ENCODE results near the gene CCDC27. TPM values are rescaled to one million over a fixed set of nuclear protein-coding genes. Genes with fewer than 3 reads are reported as not detected.

The CCDC27 gene
- total and polyA plus RNA-seq, 2 donors (not counting 1 experiment from before 2014, with no cell fraction given), result not detected

GRCh38 chr1:3761296-3762010 lies 9.2 kb downstream of the CCDC27 start:
- Histone ChIP-seq H3K4me3 (ENCODE audit: control extremely low read depth in 1 of 5, extremely low read depth in 1 of 5, insufficient read depth in 1 of 5, low read depth in 2 of 5, low read length in 4 of 5) (no peak overlapping the region), H3K36me3 (replicated peaks in 1 of 2; ENCODE audit: control extremely low read depth in 1 of 2, control insufficient read depth in 1 of 2, extremely low read depth in 1 of 2, insufficient read depth in 2 of 2, low read length in 1 of 2) (no peaks in the 10 kb centered on the region), H3K4me1 (ENCODE audit: control insufficient read depth in 2 of 2, insufficient read depth in 2 of 2, low read length in 2 of 2) (no peaks in the 10 kb centered on the region), H3K9me3 (ENCODE audit: control extremely low read depth in 1 of 3, control insufficient read depth in 2 of 3, insufficient read depth in 1 of 3, low read length in 2 of 3) (peaks cover 0 to 12% (median 0%) of the 10 kb centered on the region in 3 donors), H3K27ac (ENCODE audit: low read length in 2 of 2) (no peak overlapping the region), H2AFZ (ENCODE audit: insufficient read depth, low read depth, low read length, poor library complexity, severe bottlenecking) (no peak overlapping the region), H4K20me1 (ENCODE audit: control insufficient read depth, insufficient read depth, low read length, poor library complexity, severe bottlenecking) (no peaks in the 10 kb centered on the region), H3K27me3 (replicated peaks in 1 of 4; ENCODE audit: control extremely low read depth in 1 of 4, control insufficient read depth in 3 of 4, insufficient read depth in 4 of 4, low read length in 3 of 4) (peaks cover 0 to 11% (median 0%) of the 10 kb centered on the region in 4 experiments), H3K9ac (ENCODE audit: low read length) (no peak overlapping the region), H3K4me2 (replicated peaks; ENCODE audit: low read depth, low read length, poor library complexity, severe bottlenecking) (no peak overlapping the region), H3K79me2 (ENCODE audit: control insufficient read depth, insufficient read depth, low read length) (no peaks in the 10 kb centered on the region)
- no peaks in the 10 kb centered on the region for H3K4me1 Mint-ChIP-seq
- no peaks in the 10 kb centered on the region for H3K9me3 Mint-ChIP-seq (ENCODE audit: insufficient read depth)
- ChIA-PET POLR2A (interaction anchor here (0.6 kb wide), 1 partner anchor 1645 kb away, joined by 6 read pairs; no protein-coding TSS in a partner anchor), CTCF (no interaction called here)
- H3K27me3 Mint-ChIP-seq, result peaks cover 46% of the 10 kb centered on the region
- WGBS (ENCODE audit: insufficient coverage), result 88% methylated on average over 16 of the region's 17 CpGs
- no peak for DNase-seq
- H3K4me3 Mint-ChIP-seq, result no peak overlapping the region
- no peak overlapping the region for H3K27ac Mint-ChIP-seq
- TF ChIP-seq EZH2 (IDR thresholded peaks at IDR 0.05; ENCODE audit: borderline replicate concordance, insufficient read depth, low read depth, low read length, poor library complexity, severe bottlenecking) (no peak), CTCF (IDR thresholded peaks at IDR 0.05) (no peak)
- ATAC-seq (ENCODE audit: low read depth), result no peak
- intact Hi-C loops (cut with micrococcal nuclease), result no loop called here

- no peak overlapping the region for H3K27ac Mint-ChIP-seq
- Histone ChIP-seq H2AFZ (ENCODE audit: insufficient read depth, low read depth, low read length, poor library complexity, severe bottlenecking) (no peak overlapping the region), H4K20me1 (ENCODE audit: control insufficient read depth, insufficient read depth, low read length, poor library complexity, severe bottlenecking) (no peaks in the 10 kb centered on the region), H3K9me3 (ENCODE audit: control extremely low read depth in 1 of 3, control insufficient read depth in 2 of 3, insufficient read depth in 1 of 3, low read length in 2 of 3) (peaks cover 0 to 12% (median 0%) of the 10 kb centered on the region in 3 donors), H3K27me3 (replicated peaks in 1 of 4; ENCODE audit: control extremely low read depth in 1 of 4, control insufficient read depth in 3 of 4, insufficient read depth in 4 of 4, low read length in 3 of 4) (peaks cover 0 to 7% (median 0%) of the 10 kb centered on the region in 4 experiments), H3K4me3 (ENCODE audit: control extremely low read depth in 1 of 5, extremely low read depth in 1 of 5, insufficient read depth in 1 of 5, low read depth in 2 of 5, low read length in 4 of 5) (no peak overlapping the region), H3K79me2 (ENCODE audit: control insufficient read depth, insufficient read depth, low read length) (no peaks in the 10 kb centered on the region), H3K27ac (ENCODE audit: low read length in 2 of 2) (no peak overlapping the region), H3K36me3 (replicated peaks in 1 of 2; ENCODE audit: control extremely low read depth in 1 of 2, control insufficient read depth in 1 of 2, extremely low read depth in 1 of 2, insufficient read depth in 2 of 2, low read length in 1 of 2) (no peaks in the 10 kb centered on the region), H3K4me2 (replicated peaks; ENCODE audit: low read depth, low read length, poor library complexity, severe bottlenecking) (no peak overlapping the region), H3K4me1 (ENCODE audit: control insufficient read depth in 2 of 2, insufficient read depth in 2 of 2, low read length in 2 of 2) (no peaks in the 10 kb centered on the region), H3K9ac (ENCODE audit: low read length) (no peak overlapping the region)
- H3K4me3 Mint-ChIP-seq, result no peak overlapping the region
- no peaks in the 10 kb centered on the region for H3K4me1 Mint-ChIP-seq
- intact Hi-C loops (cut with micrococcal nuclease), result no loop called here
- ChIA-PET CTCF (no interaction called here), POLR2A (no interaction called here)
- no peaks in the 10 kb centered on the region for H3K9me3 Mint-ChIP-seq (ENCODE audit: insufficient read depth)
- no peak for DNase-seq
- no peak for ATAC-seq (ENCODE audit: low read depth)
- TF ChIP-seq EZH2 (IDR thresholded peaks at IDR 0.05; ENCODE audit: borderline replicate concordance, insufficient read depth, low read depth, low read length, poor library complexity, severe bottlenecking) (no peak), CTCF (IDR thresholded peaks at IDR 0.05) (no peak)
- WGBS (ENCODE audit: insufficient coverage), result 84% methylated on average over 14 of the region's 15 CpGs
- peaks cover 44% of the 10 kb centered on the region for H3K27me3 Mint-ChIP-seq
These were observed 10.1 kb downstream of the CCDC27 start for GRCh38 chr1:3762151-3762872.
